ENCODE measurements around the gene KIF5A.

Gene KIF5A

DNA sequence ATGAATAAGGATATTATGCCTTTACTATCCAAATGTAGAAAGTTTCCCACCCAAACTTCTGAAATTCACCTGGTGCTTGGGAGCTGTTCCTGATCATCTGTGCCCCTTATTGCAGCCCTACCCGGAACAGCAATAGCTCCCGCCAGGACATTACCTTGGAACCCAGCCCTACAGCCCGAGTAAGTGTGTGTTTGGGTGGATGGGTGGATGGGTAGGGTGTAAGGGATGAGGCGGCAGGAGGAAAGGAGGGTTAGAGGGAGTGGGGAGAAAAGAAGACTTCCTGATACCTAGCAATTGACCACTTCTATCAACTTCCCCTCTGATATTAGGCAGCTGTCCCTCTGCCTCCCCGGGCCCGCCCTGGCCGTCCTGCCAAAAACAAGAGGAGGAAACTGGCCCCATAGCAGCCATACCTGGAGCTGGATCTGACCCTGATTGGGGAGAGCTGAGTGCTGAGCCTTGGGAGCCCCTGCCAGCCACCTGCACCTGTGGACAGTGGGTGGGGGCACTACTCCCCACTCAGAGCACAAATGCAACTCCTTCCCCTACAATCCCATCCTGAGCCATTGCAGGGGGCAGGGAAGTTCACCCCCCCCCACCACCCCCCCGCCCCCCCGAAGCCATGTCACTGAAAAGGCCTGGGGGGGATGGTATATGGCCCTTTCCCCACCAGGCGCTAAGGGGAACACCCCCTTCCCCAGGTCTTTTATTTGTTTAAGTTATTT is 20.9 kb upstream of the KIF5A start:
- Histone ChIP-seq H3K4me3 (ENCODE audit: insufficient read depth, low read length, poor library complexity, severe bottlenecking) (no peak overlapping the region), H2AFZ (ENCODE audit: low read depth, low read length, severe bottlenecking) (no peak overlapping the region), H3K9me2 (replicated peaks; ENCODE audit: insufficient read depth, low read length) (no peaks in the 10 kb centered on the region), H3F3A (ENCODE audit: insufficient read depth) (peaks cover 12% of the 10 kb centered on the region; the same call in 1 of the 2 replicates), H3K79me2 (ENCODE audit: insufficient read depth, low read length) (peaks cover 4% of the 10 kb centered on the region; the same call in 1 of the 2 replicates), H3K36me3 (ENCODE audit: low read length) (no peaks in the 10 kb centered on the region; the same call in 1 of the 2 replicates), H3K27me3 (ENCODE audit: low read length) (no peaks in the 10 kb centered on the region), H3K9ac (ENCODE audit: low read length) (no peak overlapping the region), H3K4me2 (ENCODE audit: low read depth, low read length, poor library complexity, severe bottlenecking) (no peak overlapping the region), H3K27ac (ENCODE audit: low read depth, low read length) (no peak overlapping the region), H3K9me3 (ENCODE audit: insufficient read depth, low read length) (no peaks in the 10 kb centered on the region), H4K20me1 (ENCODE audit: low read depth, low read length) (no peaks in the 10 kb centered on the region)
- TF ChIP-seq, protein P1, sequence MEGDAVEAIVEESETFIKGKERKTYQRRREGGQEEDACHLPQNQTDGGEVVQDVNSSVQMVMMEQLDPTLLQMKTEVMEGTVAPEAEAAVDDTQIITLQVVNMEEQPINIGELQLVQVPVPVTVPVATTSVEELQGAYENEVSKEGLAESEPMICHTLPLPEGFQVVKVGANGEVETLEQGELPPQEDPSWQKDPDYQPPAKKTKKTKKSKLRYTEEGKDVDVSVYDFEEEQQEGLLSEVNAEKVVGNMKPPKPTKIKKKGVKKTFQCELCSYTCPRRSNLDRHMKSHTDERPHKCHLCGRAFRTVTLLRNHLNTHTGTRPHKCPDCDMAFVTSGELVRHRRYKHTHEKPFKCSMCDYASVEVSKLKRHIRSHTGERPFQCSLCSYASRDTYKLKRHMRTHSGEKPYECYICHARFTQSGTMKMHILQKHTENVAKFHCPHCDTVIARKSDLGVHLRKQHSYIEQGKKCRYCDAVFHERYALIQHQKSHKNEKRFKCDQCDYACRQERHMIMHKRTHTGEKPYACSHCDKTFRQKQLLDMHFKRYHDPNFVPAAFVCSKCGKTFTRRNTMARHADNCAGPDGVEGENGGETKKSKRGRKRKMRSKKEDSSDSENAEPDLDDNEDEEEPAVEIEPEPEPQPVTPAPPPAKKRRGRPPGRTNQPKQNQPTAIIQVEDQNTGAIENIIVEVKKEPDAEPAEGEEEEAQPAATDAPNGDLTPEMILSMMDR (IDR thresholded peaks at IDR 0.05; ENCODE audit: insufficient read depth, low read length, poor library complexity, severe bottlenecking) = no peak
- TF ChIP-seq EZH2phosphoT487 (conservative IDR thresholded peaks at IDR 0.05; ENCODE audit: low read length) = no peak

DNA sequence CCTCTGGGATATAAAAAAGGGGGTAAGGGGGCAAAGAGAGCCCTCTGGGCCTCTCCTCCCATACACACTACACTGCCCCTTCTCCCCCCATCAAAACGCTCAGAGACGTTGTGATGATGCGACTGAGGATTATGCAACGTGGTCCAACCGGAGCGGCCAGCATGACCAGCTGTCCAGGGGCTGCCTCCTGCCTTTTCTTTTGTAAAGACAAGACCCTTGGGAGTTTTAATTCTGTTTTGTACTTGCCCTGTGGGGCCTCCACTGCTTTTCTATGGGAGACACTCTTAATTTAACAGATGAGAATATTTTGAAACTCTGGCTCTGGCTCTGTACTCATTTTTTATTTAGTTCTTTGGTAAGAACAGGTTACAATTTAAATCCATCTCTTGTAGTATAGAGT is 20.0 kb upstream of the KIF5A start:
- H3K27ac ChIP-seq (ENCODE audit: low read depth, low read length) = no peak overlapping the region
- H3K9me3 ChIP-seq (ENCODE audit: insufficient read depth, low read length) = no peaks in the 10 kb centered on the region
- no peaks in the 10 kb centered on the region; the same call in 1 of the 2 replicates for H3K79me2 ChIP-seq (ENCODE audit: insufficient read depth, low read length)
- H3K9me2 ChIP-seq (replicated peaks; ENCODE audit: insufficient read depth, low read length) = no peaks in the 10 kb centered on the region
- H4K20me1 ChIP-seq (ENCODE audit: low read depth, low read length) = no peaks in the 10 kb centered on the region
- H3K9ac ChIP-seq (ENCODE audit: low read length) = no peak overlapping the region
- H3K4me3 ChIP-seq (ENCODE audit: insufficient read depth, low read length, poor library complexity, severe bottlenecking) = no peak overlapping the region
- H3K27me3 ChIP-seq (ENCODE audit: low read length) = no peaks in the 10 kb centered on the region
- H2AFZ ChIP-seq (ENCODE audit: low read depth, low read length, severe bottlenecking) = no peak overlapping the region
- TF ChIP-seq, protein P1 (IDR thresholded peaks at IDR 0.05; ENCODE audit: insufficient read depth, low read length, poor library complexity, severe bottlenecking) = no peak
- TF ChIP-seq EZH2phosphoT487 (conservative IDR thresholded peaks at IDR 0.05; ENCODE audit: low read length) = no peak
- no peaks in the 10 kb centered on the region; the same call in 1 of the 2 replicates for H3K36me3 ChIP-seq (ENCODE audit: low read length)
- no peak overlapping the region for H3K4me2 ChIP-seq (ENCODE audit: low read depth, low read length, poor library complexity, severe bottlenecking)
- peaks cover 12% of the 10 kb centered on the region; the same call in 1 of the 2 replicates for H3F3A ChIP-seq (ENCODE audit: insufficient read depth)

DNA sequence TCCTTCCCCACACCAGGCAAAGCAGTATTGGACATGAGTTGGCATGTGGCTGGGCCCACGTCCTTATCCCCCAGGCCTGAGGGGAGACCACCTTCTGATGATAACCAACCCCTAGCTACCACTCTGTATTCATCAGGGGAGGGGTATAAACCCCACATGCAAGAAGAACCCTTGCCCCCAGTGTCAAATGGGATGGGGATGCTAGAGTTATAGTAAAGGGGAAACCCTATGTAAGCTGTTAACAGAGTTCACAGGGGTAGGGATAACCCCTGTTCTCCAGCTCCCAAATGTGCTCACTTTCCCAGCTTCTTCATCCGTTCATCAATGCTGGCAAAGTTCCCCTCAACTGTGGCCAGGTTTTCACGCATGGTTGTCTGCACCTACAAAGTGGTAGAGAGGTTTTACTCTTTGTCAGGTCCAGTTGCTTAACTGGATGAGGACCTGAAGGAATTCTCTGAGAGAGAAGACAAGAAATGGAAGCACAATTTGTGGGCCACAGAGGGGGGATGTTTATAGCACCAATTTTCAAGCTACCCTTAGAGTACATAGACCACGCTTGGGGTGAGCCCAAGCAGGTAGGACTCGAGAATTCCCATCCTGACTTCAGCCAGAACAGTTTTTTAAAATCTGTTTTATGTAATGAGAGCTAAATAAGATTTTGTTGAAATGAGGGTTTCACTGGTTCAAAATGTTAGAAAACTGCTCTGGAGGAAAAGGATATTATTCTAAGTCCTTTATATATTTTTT is 19.3 kb upstream of the KIF5A start:
- no peak overlapping the region for H3K27ac ChIP-seq (ENCODE audit: low read depth, low read length)
- H3K9me2 ChIP-seq (replicated peaks; ENCODE audit: insufficient read depth, low read length) = no peaks in the 10 kb centered on the region
- H3K9me3 ChIP-seq (ENCODE audit: insufficient read depth, low read length) = no peaks in the 10 kb centered on the region
- no peak overlapping the region for H2AFZ ChIP-seq (ENCODE audit: low read depth, low read length, severe bottlenecking)
- H4K20me1 ChIP-seq (ENCODE audit: low read depth, low read length) = no peaks in the 10 kb centered on the region
- H3K4me2 ChIP-seq (ENCODE audit: low read depth, low read length, poor library complexity, severe bottlenecking) = no peak overlapping the region
- H3K27me3 ChIP-seq (ENCODE audit: low read length) = no peaks in the 10 kb centered on the region
- peaks cover 12% of the 10 kb centered on the region; the same call in 1 of the 2 replicates for H3F3A ChIP-seq (ENCODE audit: insufficient read depth)
- TF ChIP-seq, protein P1 (IDR thresholded peaks at IDR 0.05; ENCODE audit: insufficient read depth, low read length, poor library complexity, severe bottlenecking) = no peak
- TF ChIP-seq EZH2phosphoT487 (conservative IDR thresholded peaks at IDR 0.05; ENCODE audit: low read length) = no peak
- H3K4me3 ChIP-seq (ENCODE audit: insufficient read depth, low read length, poor library complexity, severe bottlenecking) = no peak overlapping the region
- H3K79me2 ChIP-seq (ENCODE audit: insufficient read depth, low read length) = no peaks in the 10 kb centered on the region
- no peak overlapping the region for H3K9ac ChIP-seq (ENCODE audit: low read length)
- no peaks in the 10 kb centered on the region; the same call in 1 of the 2 replicates for H3K36me3 ChIP-seq (ENCODE audit: low read length)

All from SU-DHL-6 (cell line).